ENCODE measurements around the gene WFIKKN2. TPM values are rescaled to one million over a fixed set of nuclear protein-coding genes. Genes with fewer than 3 reads are reported as not detected.

The WFIKKN2 gene
- total and polyA plus RNA-seq, 2 of the 13 experiments (the other 11 are each of a cell fraction or from before 2014, with no cell fraction given) = not detected

DNA sequence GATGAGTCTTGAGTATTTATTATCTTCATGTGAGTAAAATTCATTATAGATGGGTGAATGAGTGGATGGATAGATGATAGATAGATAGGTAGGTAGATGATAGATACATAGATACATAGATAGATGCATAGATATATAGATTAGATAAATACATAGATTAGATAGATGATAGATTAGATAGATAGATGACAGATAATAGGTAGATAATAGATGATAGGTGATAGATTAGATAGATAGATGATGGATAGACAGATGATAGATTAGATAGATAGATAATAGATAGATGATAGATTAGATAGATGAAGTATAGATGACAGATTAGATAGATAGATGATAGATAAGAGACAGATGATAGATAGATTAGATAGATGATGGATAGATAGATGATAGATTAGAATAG lies 21.8 kb upstream of the WFIKKN2 start:
- ChIA-PET POLR2A (no interaction called here), CTCF (ENCODE audit: low intra/inter-chr PET ratio, low total read pairs) (no interaction called here)
- TF ChIP-seq KAT8 (CRISPR knock-in tag; IDR thresholded peaks at IDR 0.05) (no peak), ARNT (IDR thresholded peaks at IDR 0.05) (no peak), ZNF567 (CRISPR knock-in tag; IDR thresholded peaks at IDR 0.05; ENCODE audit: borderline replicate concordance) (no peak), ZNF672 (CRISPR knock-in tag; IDR thresholded peaks at IDR 0.05) (no peak), MEIS1 (CRISPR knock-in tag; IDR thresholded peaks at IDR 0.05; ENCODE audit: borderline replicate concordance) (no peak), ZNF468 (CRISPR knock-in tag; IDR thresholded peaks at IDR 0.05) (no peak), POLR2G (IDR thresholded peaks at IDR 0.05; ENCODE audit: low read depth, low read length) (no peak)
- TF ChIP-seq, protein P1, sequence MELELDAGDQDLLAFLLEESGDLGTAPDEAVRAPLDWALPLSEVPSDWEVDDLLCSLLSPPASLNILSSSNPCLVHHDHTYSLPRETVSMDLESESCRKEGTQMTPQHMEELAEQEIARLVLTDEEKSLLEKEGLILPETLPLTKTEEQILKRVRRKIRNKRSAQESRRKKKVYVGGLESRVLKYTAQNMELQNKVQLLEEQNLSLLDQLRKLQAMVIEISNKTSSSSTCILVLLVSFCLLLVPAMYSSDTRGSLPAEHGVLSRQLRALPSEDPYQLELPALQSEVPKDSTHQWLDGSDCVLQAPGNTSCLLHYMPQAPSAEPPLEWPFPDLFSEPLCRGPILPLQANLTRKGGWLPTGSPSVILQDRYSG (CRISPR knock-in tag; IDR thresholded peaks at IDR 0.05) = no peak
- DNase-seq (ENCODE audit: low spot score) = no peak
- Histone ChIP-seq H3K9ac (ENCODE audit: insufficient read depth, low read depth, low read length) (no peak overlapping the region), H3K36me3 (replicated peaks in 1 of 2; ENCODE audit: control insufficient read depth in 1 of 2, insufficient read depth in 2 of 2, low read length in 2 of 2) (no peaks in the 10 kb centered on the region), H3K27me3 (ENCODE audit: control insufficient read depth in 1 of 2, insufficient read depth in 2 of 2, low read length in 2 of 2) (peaks cover 2 to 29% of the 10 kb centered on the region in 2 experiments; a peak in 4 of 5 replicates), H3K9me3 (ENCODE audit: low read length) (no peaks in the 10 kb centered on the region), H3K27ac (ENCODE audit: extremely low read length, insufficient read depth, low read length) (no peak overlapping the region), H2AFZ (ENCODE audit: low read length) (no peak overlapping the region), H3K4me2 (ENCODE audit: low read depth, low read length) (no peak overlapping the region), H4K20me1 (ENCODE audit: insufficient read depth, low read length) (no peaks in the 10 kb centered on the region), H3K79me2 (ENCODE audit: insufficient read depth, low read length) (no peaks in the 10 kb centered on the region), H3K4me3 (replicated peaks in 1 of 3; ENCODE audit: insufficient read depth in 1 of 3, low read depth in 2 of 3, low read length in 3 of 3) (no peak overlapping the region), H3K4me1 (ENCODE audit: insufficient read depth, low read length) (peaks cover 26% of the 10 kb centered on the region)
- BruUV-seq (replicated peaks) = no TSS peak
- no peak for FAIRE-seq
- ATAC-seq = no peak
- intact Hi-C loops (cut with micrococcal nuclease; ENCODE audit: unreplicated experiment) = no loop called here
- in situ Hi-C loops (cut with HindIII; ENCODE audit: extremely low pct_ligation_motif_present, low pct_unique_long_range_greater_than_20kb) = no loop called here

DNA sequence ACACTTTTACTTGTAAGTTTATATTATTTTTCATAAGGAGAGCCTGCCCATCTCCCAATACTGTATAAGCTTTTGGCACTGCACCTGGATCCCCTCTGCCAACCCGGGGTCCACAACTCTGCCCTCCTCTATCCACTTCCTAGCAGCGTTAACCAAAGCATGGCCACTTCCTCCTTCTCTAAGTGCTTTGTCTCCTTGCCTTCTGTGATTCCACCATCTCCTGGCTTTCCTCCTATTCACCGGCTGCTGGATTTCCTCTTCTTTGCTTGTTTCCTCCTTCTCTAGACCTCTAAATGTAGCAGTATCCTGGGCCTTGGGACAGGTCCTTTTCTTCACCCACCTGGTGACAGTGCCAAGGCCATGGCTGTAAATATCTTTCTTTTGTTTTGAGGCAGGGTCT lies 20.0 kb upstream of the WFIKKN2 start:
- Histone ChIP-seq H2AFZ (ENCODE audit: low read length) (no peak overlapping the region), H3K4me2 (ENCODE audit: low read depth, low read length) (no peak overlapping the region), H3K9ac (ENCODE audit: insufficient read depth, low read depth, low read length) (no peak overlapping the region), H3K36me3 (replicated peaks in 1 of 2; ENCODE audit: control insufficient read depth in 1 of 2, insufficient read depth in 2 of 2, low read length in 2 of 2) (no peaks in the 10 kb centered on the region), H3K9me3 (ENCODE audit: low read length) (no peaks in the 10 kb centered on the region), H3K79me2 (ENCODE audit: insufficient read depth, low read length) (no peaks in the 10 kb centered on the region), H3K27me3 (ENCODE audit: control insufficient read depth in 1 of 2, insufficient read depth in 2 of 2, low read length in 2 of 2) (peaks cover 2 to 43% of the 10 kb centered on the region in 2 experiments; a peak in 4 of 5 replicates), H3K4me3 (replicated peaks in 1 of 3; ENCODE audit: insufficient read depth in 1 of 3, low read depth in 2 of 3, low read length in 3 of 3) (no peak overlapping the region), H4K20me1 (ENCODE audit: insufficient read depth, low read length) (no peaks in the 10 kb centered on the region), H3K27ac (ENCODE audit: extremely low read length, insufficient read depth, low read length) (no peak overlapping the region), H3K4me1 (ENCODE audit: insufficient read depth, low read length) (peaks cover 16% of the 10 kb centered on the region)
- DNase-seq (ENCODE audit: low spot score) = no peak
- BruUV-seq (replicated peaks) = no TSS peak
- POLR2A ChIA-PET = no interaction called here
- in situ Hi-C loops (cut with HindIII; ENCODE audit: extremely low pct_ligation_motif_present, low pct_unique_long_range_greater_than_20kb) = no loop called here
- ATAC-seq = no peak
- WGBS (ENCODE audit: low lambda C conversion rate) = 13% methylated on average over 3 of the region's 3 CpGs
- intact Hi-C loops (cut with micrococcal nuclease; ENCODE audit: unreplicated experiment) = no loop called here
- CTCF ChIA-PET (ENCODE audit: low intra/inter-chr PET ratio, low total read pairs) = interaction anchor here (2.4 to 4.1 kb wide), 2 partner anchors 27 to 141 kb away, joined by 10 to 19 read pairs; no protein-coding TSS in a partner anchor
- FAIRE-seq = no peak
- TF ChIP-seq, protein P2, sequence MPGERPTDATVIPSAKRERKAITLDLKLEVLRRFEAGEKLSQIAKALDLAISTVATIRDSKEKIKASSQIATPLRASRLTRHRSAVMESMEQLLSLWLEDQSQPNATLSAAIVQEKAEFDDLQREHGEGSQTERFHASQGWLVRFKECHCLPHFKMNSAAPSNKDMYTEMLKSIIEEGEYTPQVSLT (CRISPR knock-in tag; IDR thresholded peaks at IDR 0.05; ENCODE audit: borderline replicate concordance, low read depth) = no peak
- TF ChIP-seq, protein P3, sequence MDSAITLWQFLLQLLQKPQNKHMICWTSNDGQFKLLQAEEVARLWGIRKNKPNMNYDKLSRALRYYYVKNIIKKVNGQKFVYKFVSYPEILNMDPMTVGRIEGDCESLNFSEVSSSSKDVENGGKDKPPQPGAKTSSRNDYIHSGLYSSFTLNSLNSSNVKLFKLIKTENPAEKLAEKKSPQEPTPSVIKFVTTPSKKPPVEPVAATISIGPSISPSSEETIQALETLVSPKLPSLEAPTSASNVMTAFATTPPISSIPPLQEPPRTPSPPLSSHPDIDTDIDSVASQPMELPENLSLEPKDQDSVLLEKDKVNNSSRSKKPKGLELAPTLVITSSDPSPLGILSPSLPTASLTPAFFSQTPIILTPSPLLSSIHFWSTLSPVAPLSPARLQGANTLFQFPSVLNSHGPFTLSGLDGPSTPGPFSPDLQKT (CRISPR knock-in tag; IDR thresholded peaks at IDR 0.05; ENCODE audit: borderline replicate concordance) = no peak
- TF ChIP-seq ZNF10 (CRISPR knock-in tag; IDR thresholded peaks at IDR 0.05; ENCODE audit: borderline replicate concordance, low read depth) = no peak
- TF ChIP-seq, protein P4, sequence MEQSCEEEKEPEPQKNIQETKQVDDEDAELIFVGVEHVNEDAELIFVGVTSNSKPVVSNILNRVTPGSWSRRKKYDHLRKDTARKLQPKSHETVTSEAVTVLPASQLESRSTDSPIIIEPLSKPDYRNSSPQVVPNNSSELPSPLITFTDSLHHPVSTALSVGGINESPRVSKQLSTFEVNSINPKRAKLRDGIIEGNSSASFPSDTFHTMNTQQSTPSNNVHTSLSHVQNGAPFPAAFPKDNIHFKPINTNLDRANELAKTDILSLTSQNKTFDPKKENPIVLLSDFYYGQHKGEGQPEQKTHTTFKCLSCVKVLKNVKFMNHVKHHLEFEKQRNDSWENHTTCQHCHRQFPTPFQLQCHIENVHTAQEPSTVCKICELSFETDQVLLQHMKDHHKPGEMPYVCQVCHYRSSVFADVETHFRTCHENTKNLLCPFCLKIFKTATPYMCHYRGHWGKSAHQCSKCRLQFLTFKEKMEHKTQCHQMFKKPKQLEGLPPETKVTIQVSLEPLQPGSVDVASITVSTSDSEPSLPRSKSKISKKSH (CRISPR knock-in tag; IDR thresholded peaks at IDR 0.05; ENCODE audit: borderline replicate concordance) = no peak
- TF ChIP-seq, protein P5, sequence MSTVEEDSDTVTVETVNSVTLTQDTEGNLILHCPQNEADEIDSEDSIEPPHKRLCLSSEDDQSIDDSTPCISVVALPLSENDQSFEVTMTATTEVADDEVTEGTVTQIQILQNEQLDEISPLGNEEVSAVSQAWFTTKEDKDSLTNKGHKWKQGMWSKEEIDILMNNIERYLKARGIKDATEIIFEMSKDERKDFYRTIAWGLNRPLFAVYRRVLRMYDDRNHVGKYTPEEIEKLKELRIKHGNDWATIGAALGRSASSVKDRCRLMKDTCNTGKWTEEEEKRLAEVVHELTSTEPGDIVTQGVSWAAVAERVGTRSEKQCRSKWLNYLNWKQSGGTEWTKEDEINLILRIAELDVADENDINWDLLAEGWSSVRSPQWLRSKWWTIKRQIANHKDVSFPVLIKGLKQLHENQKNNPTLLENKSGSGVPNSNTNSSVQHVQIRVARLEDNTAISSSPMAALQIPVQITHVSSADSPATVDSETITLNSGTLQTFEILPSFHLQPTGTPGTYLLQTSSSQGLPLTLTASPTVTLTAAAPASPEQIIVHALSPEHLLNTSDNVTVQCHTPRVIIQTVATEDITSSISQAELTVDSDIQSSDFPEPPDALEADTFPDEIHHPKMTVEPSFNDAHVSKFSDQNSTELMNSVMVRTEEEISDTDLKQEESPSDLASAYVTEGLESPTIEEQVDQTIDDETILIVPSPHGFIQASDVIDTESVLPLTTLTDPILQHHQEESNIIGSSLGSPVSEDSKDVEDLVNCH (CRISPR knock-in tag; IDR thresholded peaks at IDR 0.05) = no peak
